Smooth muscle cell (in vitro differentiated cells): ENCODE measurements around the gene ARL11. TPM values are rescaled to one million over a fixed set of nuclear protein-coding genes. Genes with fewer than 3 reads are reported as not detected.

ENCODE experiments used
- DNase-seq: peaks from one replicate; lab custom pipeline; 2025; ENCODE audit not compliant: unreplicated experiment; lab: John Stamatoyannopoulos, UW
- H2AFZ ChIP-seq: fragments of 200-600 bp; sonication (generic); 2 replicates; pipeline ENCODE4 v1.6.0; 2016; ENCODE audit warnings: antibody characterized with exemption, low read depth, mild to moderate bottlenecking
- H3F3A ChIP-seq: fragments of 200-600 bp; sonication (generic); 2 replicates; pipeline ENCODE4 v1.6.0; 2017; ENCODE audit warnings: antibody characterized with exemption, low read depth
- H3K27ac ChIP-seq: fragments of 200-600 bp; sonication (generic); 2 replicates; pipeline ENCODE4 v1.5.1; 2016; ENCODE audit warnings: low read depth, mild to moderate bottlenecking
- H3K27me3 ChIP-seq: fragments of 200-600 bp; sonication (generic); 2 replicates; pipeline ENCODE4 v1.6.1; 2016; ENCODE audit warnings: low read depth, mild to moderate bottlenecking
- H3K36me3 ChIP-seq: fragments of 200-600 bp; sonication (generic); 2 replicates; pipeline ENCODE4 v1.5.1; 2016; ENCODE audit warnings: low read depth
- H3K4me1 ChIP-seq: fragments of 200-600 bp; sonication (generic); 2 replicates; pipeline ENCODE4 v1.5.1; 2016; ENCODE audit warnings: low read depth
- H3K4me2 ChIP-seq: fragments of 200-600 bp; sonication (generic); 2 replicates; pipeline ENCODE4 v1.6.0; 2016; ENCODE audit warnings: mild to moderate bottlenecking
- H3K4me3 ChIP-seq: fragments of 200-600 bp; sonication (generic); 2 replicates; pipeline ENCODE4 v1.5.1; 2016; ENCODE audit warnings: mild to moderate bottlenecking
- H3K79me2 ChIP-seq: fragments of 200-600 bp; sonication (generic); 2 replicates; pipeline ENCODE4 v1.6.0; 2016; ENCODE audit warnings: low read depth, mild to moderate bottlenecking
- H3K9ac ChIP-seq: fragments of 200-600 bp; sonication (generic); 2 replicates; pipeline ENCODE4 v1.6.0; 2016; ENCODE audit warnings: low read depth
- H3K9me3 ChIP-seq: fragments of 200-600 bp; sonication (generic); replicated peaks from 2 replicates; pipeline ENCODE4 v1.5.1; 2016; ENCODE audit warnings: low read depth
- H4K20me1 ChIP-seq: fragments of 200-600 bp; sonication (generic); 2 replicates; pipeline ENCODE4 v1.6.0; 2016; ENCODE audit warnings: low read depth
- WGBS: methylation state at CpG from one replicate; pipeline ENCODE4 v1.1.7; 2016; ENCODE audit warnings: low lambda C conversion rate; 5-methylcytosine and 5-hydroxymethylcytosine counted together
- polyA plus RNA-seq: library from polyadenylated mRNA; unstranded; fragments of >200 nt; fragmentation: Nextera tagmentation; extraction: Ambion mirVana; gene quantifications from 2 replicates; pipeline ENCODE4 v1.2.1, GENCODE V29; 2016
- total RNA-seq: library from RNA; depleted of rRNA; stranded (reverse); fragments of >200 nt; gene quantifications from 2 replicates; pipeline ENCODE4 v1.2.3, GENCODE V29; 2014
- TF ChIP-seq, protein P1 (sequence below): fragments of 200-600 bp; sonication (generic); IDR thresholded peaks from 2 replicates; pipeline ENCODE4 v1.5.1; 2017; ENCODE audit warnings: borderline replicate concordance, mild to moderate bottlenecking, antibody characterized with exemption; ENCODE audit not compliant: insufficient read depth, poor library complexity, severe bottlenecking

ARL11 gene
- total and polyA plus RNA-seq, 2 experiments from 2014 or later, result not detected

GRCh38 chr13:49649244-49649962, 21.1 kb downstream of the ARL11 start:
- no peaks in the 10 kb centered on the region for H3K4me1 ChIP-seq
- no peak for DNase-seq
- no peak overlapping the region for H2AFZ ChIP-seq

GRCh38 chr13:49649963-49650312, 21.6 kb downstream of the ARL11 start:
- TF ChIP-seq, protein P1, sequence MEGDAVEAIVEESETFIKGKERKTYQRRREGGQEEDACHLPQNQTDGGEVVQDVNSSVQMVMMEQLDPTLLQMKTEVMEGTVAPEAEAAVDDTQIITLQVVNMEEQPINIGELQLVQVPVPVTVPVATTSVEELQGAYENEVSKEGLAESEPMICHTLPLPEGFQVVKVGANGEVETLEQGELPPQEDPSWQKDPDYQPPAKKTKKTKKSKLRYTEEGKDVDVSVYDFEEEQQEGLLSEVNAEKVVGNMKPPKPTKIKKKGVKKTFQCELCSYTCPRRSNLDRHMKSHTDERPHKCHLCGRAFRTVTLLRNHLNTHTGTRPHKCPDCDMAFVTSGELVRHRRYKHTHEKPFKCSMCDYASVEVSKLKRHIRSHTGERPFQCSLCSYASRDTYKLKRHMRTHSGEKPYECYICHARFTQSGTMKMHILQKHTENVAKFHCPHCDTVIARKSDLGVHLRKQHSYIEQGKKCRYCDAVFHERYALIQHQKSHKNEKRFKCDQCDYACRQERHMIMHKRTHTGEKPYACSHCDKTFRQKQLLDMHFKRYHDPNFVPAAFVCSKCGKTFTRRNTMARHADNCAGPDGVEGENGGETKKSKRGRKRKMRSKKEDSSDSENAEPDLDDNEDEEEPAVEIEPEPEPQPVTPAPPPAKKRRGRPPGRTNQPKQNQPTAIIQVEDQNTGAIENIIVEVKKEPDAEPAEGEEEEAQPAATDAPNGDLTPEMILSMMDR, result no peak
- no peak for DNase-seq
- H3K27ac ChIP-seq, result no peak overlapping the region

More at GRCh38 chr13:49649244-49649962, 21.1 kb downstream of the ARL11 start:
- no peak overlapping the region for H3K27ac ChIP-seq
- no peaks in the 10 kb centered on the region for H3K9me3 ChIP-seq
- no peaks in the 10 kb centered on the region for H3K36me3 ChIP-seq
- H3K27me3 ChIP-seq, result no peaks in the 10 kb centered on the region
- TF ChIP-seq, protein P1, result peak; percentile 29
- H3F3A ChIP-seq, result no peaks in the 10 kb centered on the region
- H3K79me2 ChIP-seq, result no peaks in the 10 kb centered on the region
- 70% methylated on average over 5 of the region's 5 CpGs for WGBS
- no peak overlapping the region for H3K4me2 ChIP-seq
- no peak overlapping the region for H3K9ac ChIP-seq
- H4K20me1 ChIP-seq, result no peaks in the 10 kb centered on the region
- H3K4me3 ChIP-seq, result no peak overlapping the region

DNA sequence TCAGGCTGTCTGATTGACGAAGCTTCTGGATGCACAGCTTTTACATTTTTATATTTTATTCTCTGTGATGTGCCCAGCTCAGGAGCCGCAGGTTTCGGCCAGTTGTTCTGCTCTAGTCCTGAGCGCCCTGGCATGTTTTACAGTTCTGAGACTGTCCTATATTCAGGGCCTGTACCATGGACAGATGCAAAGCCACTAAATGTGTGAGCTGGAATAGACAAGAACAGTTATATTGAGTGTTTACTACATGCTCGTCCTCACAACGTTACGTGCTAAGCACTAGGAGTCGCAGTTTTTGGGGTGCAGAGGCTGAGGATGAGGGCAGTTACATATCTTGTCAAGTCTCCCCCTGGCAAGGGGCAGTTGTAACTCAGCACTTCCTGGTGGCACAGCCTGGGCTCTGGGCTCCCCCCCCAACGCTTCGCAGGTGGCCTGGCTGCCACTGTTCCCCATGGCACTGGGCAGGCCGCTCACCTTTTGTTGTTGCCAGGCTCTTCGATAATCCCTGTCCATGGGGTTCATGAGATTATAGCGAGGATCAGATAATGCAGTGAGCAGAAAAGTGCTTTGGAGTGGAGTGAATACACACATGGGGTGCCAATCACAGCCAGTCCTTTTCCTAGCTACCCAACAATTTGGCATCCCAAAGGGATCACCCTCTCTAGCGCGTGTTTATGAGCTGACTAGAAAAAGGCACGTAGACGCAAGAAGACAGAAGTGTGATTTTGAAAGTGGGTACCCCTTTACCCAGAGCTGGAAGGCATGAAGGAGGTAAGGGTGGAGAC, 23.5 kb downstream of the ARL11 start:
- Histone ChIP-seq H3K27me3 (no peaks in the 10 kb centered on the region), H3K9me3 (no peaks in the 10 kb centered on the region), H3K27ac (no peak overlapping the region), H2AFZ (no peak overlapping the region), H3K36me3 (no peaks in the 10 kb centered on the region), H3K4me3 (no peak overlapping the region), H3K9ac (no peak overlapping the region), H3F3A (no peaks in the 10 kb centered on the region), H3K4me1 (peaks cover 6% of the 10 kb centered on the region), H3K79me2 (no peaks in the 10 kb centered on the region), H4K20me1 (no peaks in the 10 kb centered on the region), H3K4me2 (no peak overlapping the region)
- DNase-seq, result no peak
- TF ChIP-seq, protein P1, result no peak
- WGBS, result 88% methylated on average over 17 of the region's 17 CpGs

More at GRCh38 chr13:49649963-49650312, 21.6 kb downstream of the ARL11 start:
- H3K4me3 ChIP-seq, result no peak overlapping the region
- no peak overlapping the region for H2AFZ ChIP-seq
- H3K27me3 ChIP-seq, result no peaks in the 10 kb centered on the region
- 83% methylated on average over 2 of the region's 2 CpGs for WGBS
- no peak overlapping the region for H3K9ac ChIP-seq
- no peaks in the 10 kb centered on the region for H3K9me3 ChIP-seq
- no peaks in the 10 kb centered on the region for H3K4me1 ChIP-seq
- no peaks in the 10 kb centered on the region for H3K79me2 ChIP-seq
- no peak overlapping the region for H3K4me2 ChIP-seq
- H3K36me3 ChIP-seq, result no peaks in the 10 kb centered on the region
- no peaks in the 10 kb centered on the region for H3F3A ChIP-seq
- H4K20me1 ChIP-seq, result no peaks in the 10 kb centered on the region
